OCI-LY7 (cell line): ENCODE data around the gene CIITA.

Experiments
- CTCF ChIP-seq: fragments of 200-600 bp; sonication (generic); conservative IDR thresholded peaks from 2 replicates; pipeline ENCODE4 v1.5.1; 2014; ENCODE audit warnings: mild to moderate bottlenecking, antibody characterized with exemption, low read length, moderate library complexity, mixed read lengths
- EZH2phosphoT487 ChIP-seq: fragments of 200-600 bp; sonication (generic); IDR thresholded peaks from 2 replicates; pipeline ENCODE4 v1.6.1; 2018; ENCODE audit warnings: low read depth, borderline replicate concordance, mild to moderate bottlenecking, mixed run types, antibody characterized with exemption, low read length, moderate library complexity, mixed read lengths

GRCh38 chr16:10838621-10839278 lies 38.3 kb upstream of the CIITA start:
- TF ChIP-seq CTCF (no peak), EZH2phosphoT487 (no peak)
